SK-N-MC (cell line): ENCODE results near the gene SRPK3.

ENCODE experiments used
- DNase-seq: peaks from one replicate; pipeline ENCODE4 v3.0.0-alpha.2; 2011; ENCODE audit warnings: low read depth, low spot score
- H3K27ac ChIP-seq: fragments of 200-600 bp; sonication (generic); 2 replicates; pipeline ENCODE4 v1.5.1; 2016; ENCODE audit warnings: mixed run types
- H3K36me3 ChIP-seq: fragments of 200-600 bp; sonication (generic); 2 replicates; pipeline ENCODE4 v1.6.1; 2017; ENCODE audit warnings: antibody characterized with exemption, low read length, mixed read lengths; ENCODE audit not compliant: insufficient read depth
- H3K4me3 ChIP-seq: fragments of 200-600 bp; sonication (generic); 2 replicates; pipeline ENCODE4 v1.5.1; 2016
- H3K9ac ChIP-seq: fragments of 200-600 bp; sonication (generic); 2 replicates; pipeline ENCODE4 v1.8.0; 2017; ENCODE audit warnings: mixed run types, mixed read lengths; ENCODE audit not compliant: insufficient read length
- H3K9me3 ChIP-seq: fragments of 200-600 bp; sonication (generic); 2 replicates; pipeline ENCODE4 v1.6.1; 2017; ENCODE audit warnings: low read depth, mild to moderate bottlenecking, antibody characterized with exemption, low read length, moderate library complexity, mixed read lengths
- EZH2 ChIP-seq: fragments of 200-600 bp; sonication (generic); IDR thresholded peaks from one replicate; pipeline ENCODE4 v1.6.1; 2017; ENCODE audit warnings: antibody characterized with exemption
- FOXP2 ChIP-seq: optimal IDR thresholded peaks from 2 replicates; pipeline ENCODE3; 2011; ENCODE audit warnings: mild to moderate bottlenecking, moderate library complexity; ENCODE audit not compliant: insufficient read depth; ENCODE audit errors: extremely low read length, control extremely low read depth
- POLR2AphosphoS5 ChIP-seq: IDR thresholded peaks from 2 replicates; pipeline ENCODE4 v1.6.1; 2012; ENCODE audit warnings: mild to moderate bottlenecking, low read depth, low read length, borderline replicate concordance

The SRPK3 gene

GRCh38 chrX:153778684-153779101 lies 2.1 kb upstream of the SRPK3 start:
- no peak for DNase-seq
- no peaks in the 10 kb centered on the region for H3K9me3 ChIP-seq
- no peak overlapping the region for H3K4me3 ChIP-seq
- H3K27ac ChIP-seq: no peak overlapping the region
- H3K36me3 ChIP-seq: no peaks in the 10 kb centered on the region
- no peak overlapping the region for H3K9ac ChIP-seq
- TF ChIP-seq EZH2: no peak

- TF ChIP-seq EZH2 (no peak), POLR2AphosphoS5 (no peak), FOXP2 (no peak)
- H3K36me3 ChIP-seq: no peaks in the 10 kb centered on the region
- H3K9ac ChIP-seq: no peak overlapping the region
- H3K9me3 ChIP-seq: no peaks in the 10 kb centered on the region
- H3K27ac ChIP-seq: no peak overlapping the region
- DNase-seq: no peak
- H3K4me3 ChIP-seq: no peak overlapping the region
Measured at GRCh38 chrX:153779891-153780677, 757 bp upstream of the SRPK3 start.

- Histone ChIP-seq H3K27ac (no peak overlapping the region; the same call in 1 of the 2 replicates), H3K4me3 (no peak overlapping the region), H3K36me3 (no peaks in the 10 kb centered on the region), H3K9me3 (no peaks in the 10 kb centered on the region), H3K9ac (no peak overlapping the region)
- DNase-seq: no peak
- TF ChIP-seq FOXP2: no peak
- no peak for TF ChIP-seq POLR2AphosphoS5
- TF ChIP-seq EZH2: no peak
Measured at GRCh38 chrX:153781428-153782047, 697 bp downstream of the SRPK3 start.

- no peak for DNase-seq
- H3K9me3 ChIP-seq: no peaks in the 10 kb centered on the region
- H3K27ac ChIP-seq: no peak overlapping the region
- no peak overlapping the region for H3K4me3 ChIP-seq
- no peaks in the 10 kb centered on the region for H3K36me3 ChIP-seq
- no peak overlapping the region for H3K9ac ChIP-seq
- TF ChIP-seq EZH2 (no peak), FOXP2 (no peak), POLR2AphosphoS5 (no peak)
Measured at GRCh38 chrX:153782313-153782712, 1.5 kb downstream of the SRPK3 start.

- Histone ChIP-seq H3K9ac (no peak overlapping the region), H3K27ac (no peak overlapping the region), H3K4me3 (no peak overlapping the region), H3K9me3 (no peaks in the 10 kb centered on the region), H3K36me3 (no peaks in the 10 kb centered on the region)
- TF ChIP-seq POLR2AphosphoS5 (no peak), EZH2 (no peak)
- DNase-seq: no peak
Measured at GRCh38 chrX:153782871-153783270, 2.0 kb downstream of the SRPK3 start.

GRCh38 chrX:153783378-153784013 lies 2.7 kb downstream of the SRPK3 start:
- no peak for DNase-seq
- H3K27ac ChIP-seq: no peak overlapping the region
- no peaks in the 10 kb centered on the region for H3K9me3 ChIP-seq
- no peak overlapping the region for H3K9ac ChIP-seq
- H3K4me3 ChIP-seq: no peak overlapping the region
- no peaks in the 10 kb centered on the region for H3K36me3 ChIP-seq
- TF ChIP-seq FOXP2 (no peak), EZH2 (no peak), POLR2AphosphoS5 (no peak)

GRCh38 chrX:153784325-153784967 lies 3.6 kb downstream of the SRPK3 start:
- no peaks in the 10 kb centered on the region for H3K36me3 ChIP-seq
- no peak overlapping the region for H3K9ac ChIP-seq
- H3K4me3 ChIP-seq: no peak overlapping the region
- H3K27ac ChIP-seq: no peak overlapping the region
- TF ChIP-seq FOXP2: no peak
- TF ChIP-seq EZH2: no peak
- no peak for TF ChIP-seq POLR2AphosphoS5
- H3K9me3 ChIP-seq: no peaks in the 10 kb centered on the region
- no peak for DNase-seq

- no peak overlapping the region for H3K27ac ChIP-seq
- DNase-seq: no peak
- TF ChIP-seq EZH2 (no peak), FOXP2 (no peak), POLR2AphosphoS5 (no peak)
- H3K9ac ChIP-seq: no peak overlapping the region
- H3K9me3 ChIP-seq: no peaks in the 10 kb centered on the region
- H3K4me3 ChIP-seq: no peak overlapping the region
- no peaks in the 10 kb centered on the region; the same call in 1 of the 2 replicates for H3K36me3 ChIP-seq
Measured at GRCh38 chrX:153786669-153787068, 5.8 kb downstream of the SRPK3 start.
